Right renal cortex interstitium (tissue), 3 donors: ENCODE results near the gene SLC7A1. TPM values are rescaled to one million over a fixed set of nuclear protein-coding genes. Genes with fewer than 3 reads are reported as not detected.
"Not testable (repeated sequence)": the region's sequence is repeated elsewhere in the genome, so short reads cannot be mapped to it uniquely, and the experiment has no call there.

Experiments used
- DNase-seq, 3 donors: peaks; one replicate each; pipeline ENCODE4 v3.0.0-alpha.2; 2013; ENCODE audit warnings: low read depth in 3 of 3, low spot score in 2 of 3
- polyA plus RNA-seq, 3 donors: library from polyadenylated mRNA; unstranded; fragments of 120-200 nt; gene quantifications; one replicate each; pipeline ENCODE4 v1.2.1, GENCODE V29; 2013; ENCODE audit not compliant: insufficient read length in 3 of 3

The SLC7A1 gene
- 10 to 100 TPM; 15.3 to 16.8 (median 15.6) TPM for polyA plus RNA-seq

GRCh38 chr13:29595380-29596063, at the start of gene SLC7A1:
SLC7A1 (minus strand) TSS chr13:29595688; CDS start chr13:29536188, 59,500 bp downstream.
- DNase-seq: peak in 1 of 3 donors; percentile 63

DNA sequence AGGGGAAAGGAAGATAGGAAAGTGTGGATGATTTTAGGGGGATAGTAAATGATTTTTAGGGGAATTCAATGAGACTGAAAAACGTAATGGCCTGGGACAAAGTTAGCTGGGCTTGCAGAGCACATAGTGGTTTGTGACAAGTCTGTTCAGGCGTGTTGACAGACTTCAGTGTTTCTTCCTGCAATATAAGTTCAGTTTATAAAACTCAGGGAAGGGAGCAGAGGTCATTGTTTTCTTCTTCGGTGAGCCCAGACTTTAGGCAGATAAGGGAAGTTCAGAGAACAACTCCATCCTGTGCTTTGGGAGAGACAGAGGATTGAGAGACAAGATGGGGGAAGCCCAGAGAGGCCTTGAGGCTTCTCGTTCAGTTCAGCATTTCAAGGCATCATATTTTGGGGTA, 45.2 kb upstream of the SLC7A1 start:
- no peak for DNase-seq

DNA sequence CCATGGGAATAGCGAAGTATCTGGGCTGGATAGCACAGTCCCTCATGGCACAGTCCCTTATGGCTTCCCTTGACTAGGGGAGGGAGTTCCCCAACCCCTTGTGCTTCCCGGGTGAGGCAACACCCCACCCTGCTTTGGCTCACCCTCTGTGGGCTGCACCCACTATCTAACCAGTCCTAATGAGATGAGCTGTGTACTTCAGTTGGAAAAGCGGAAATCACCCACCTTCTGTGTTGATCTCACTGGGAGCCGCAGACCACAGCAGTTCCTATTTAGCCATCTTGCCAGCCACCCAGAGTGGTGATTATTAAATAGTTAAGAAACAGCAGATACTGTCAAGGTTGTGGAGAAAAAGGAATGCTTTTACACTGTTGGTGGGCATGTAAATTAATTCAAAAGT, 41.3 kb upstream of the SLC7A1 start:
- not testable (repeated sequence) for DNase-seq

DNA sequence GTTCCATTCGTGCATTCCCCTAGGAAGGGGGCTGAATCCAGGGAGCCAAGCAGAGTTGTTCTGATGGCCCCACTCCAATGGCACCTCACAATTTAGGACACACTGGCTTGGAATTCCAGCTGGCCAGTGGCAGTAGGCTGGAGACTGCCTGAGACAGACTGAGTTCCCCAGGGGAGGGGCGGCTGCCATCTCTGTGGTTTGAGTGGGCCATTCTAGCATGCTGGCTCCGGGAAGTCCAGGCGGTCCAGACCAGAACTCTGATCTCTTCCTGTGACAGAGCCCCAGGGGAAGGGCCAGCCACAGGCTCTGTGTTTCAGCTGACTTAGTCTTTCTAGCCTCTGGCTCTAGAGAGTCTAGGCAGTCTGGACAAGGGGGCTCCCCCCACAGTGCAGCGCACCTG, 29.5 kb upstream of the SLC7A1 start:
- no peak for DNase-seq

GRCh38 chr13:29621841-29622240, 26.4 kb upstream of the SLC7A1 start:
- no peak for DNase-seq

DNA sequence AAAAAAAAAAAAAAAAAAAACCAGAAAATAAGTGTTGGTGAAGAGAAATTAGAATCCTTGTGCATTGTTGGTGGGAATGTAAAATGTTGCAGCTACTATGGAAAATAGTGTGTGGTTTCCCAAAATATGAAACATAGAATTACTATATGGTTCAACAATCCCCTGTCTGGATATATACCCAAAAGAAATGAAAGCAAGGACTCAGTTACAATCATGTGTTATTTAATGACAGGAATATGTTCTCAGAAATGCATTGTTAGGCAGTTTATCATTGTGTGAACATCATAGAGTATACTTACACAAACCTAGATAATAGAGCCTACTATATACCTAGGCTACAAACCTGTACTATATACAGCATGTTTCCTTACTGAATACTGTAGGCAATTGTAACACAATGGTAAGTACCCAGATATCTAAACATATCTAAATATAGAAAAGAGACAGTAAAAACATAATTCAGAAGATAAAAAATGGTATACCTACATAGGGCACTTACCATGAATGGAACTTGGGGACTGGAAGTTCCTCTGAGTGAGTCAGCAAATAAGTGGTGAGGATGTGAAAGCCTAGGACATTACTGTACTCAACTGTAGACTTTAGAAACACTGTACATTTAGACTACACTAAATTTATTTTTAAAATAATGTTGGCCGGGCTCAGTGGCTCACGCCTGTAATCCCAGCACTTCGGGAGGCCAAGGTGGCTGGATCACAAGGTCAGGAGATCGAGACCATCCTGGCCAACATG, 25.7 kb upstream of the SLC7A1 start:
- DNase-seq: no peak

DNA sequence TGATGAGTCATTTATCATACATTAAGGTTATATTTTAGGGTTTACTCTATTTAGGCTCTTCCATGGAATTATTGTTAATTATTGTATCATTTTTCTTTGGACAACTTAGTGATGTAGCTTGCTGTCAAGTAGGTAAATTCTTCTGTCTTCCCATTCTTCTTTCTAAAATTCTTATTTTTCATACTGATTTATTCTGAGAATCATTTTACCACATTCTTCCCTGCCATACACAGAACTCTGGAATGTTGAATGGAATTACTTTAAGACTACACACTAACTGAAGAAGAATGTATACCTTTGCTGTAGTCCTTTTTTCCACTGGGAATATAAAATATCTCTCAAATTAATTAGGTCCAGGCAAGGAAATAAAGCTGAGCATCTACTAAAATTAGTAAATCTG, 24.5 kb upstream of the SLC7A1 start:
- no peak for DNase-seq

- DNase-seq: no peak
Observed at GRCh38 chr13:29613101-29613500, 17.6 kb upstream of the SLC7A1 start.

DNA sequence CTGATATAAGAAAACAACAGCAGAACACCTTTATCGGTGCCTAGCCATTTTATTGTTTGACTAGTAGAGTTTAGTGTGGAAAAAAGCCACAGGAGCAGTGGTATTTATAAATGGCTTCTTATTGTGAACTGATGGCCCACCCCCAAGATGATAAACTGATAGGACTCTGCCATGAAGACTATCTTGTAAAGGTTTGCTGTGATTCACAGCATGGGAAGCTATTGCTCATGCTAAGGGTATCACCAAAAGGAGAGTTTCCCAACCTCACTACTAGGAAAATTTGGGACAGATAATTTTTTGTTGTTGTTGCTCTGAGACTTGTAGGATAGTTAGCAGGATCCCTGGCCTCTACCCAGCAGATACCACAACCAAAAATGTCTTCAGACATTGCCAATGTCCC, 12.0 kb upstream of the SLC7A1 start:
- DNase-seq: no peak

DNA sequence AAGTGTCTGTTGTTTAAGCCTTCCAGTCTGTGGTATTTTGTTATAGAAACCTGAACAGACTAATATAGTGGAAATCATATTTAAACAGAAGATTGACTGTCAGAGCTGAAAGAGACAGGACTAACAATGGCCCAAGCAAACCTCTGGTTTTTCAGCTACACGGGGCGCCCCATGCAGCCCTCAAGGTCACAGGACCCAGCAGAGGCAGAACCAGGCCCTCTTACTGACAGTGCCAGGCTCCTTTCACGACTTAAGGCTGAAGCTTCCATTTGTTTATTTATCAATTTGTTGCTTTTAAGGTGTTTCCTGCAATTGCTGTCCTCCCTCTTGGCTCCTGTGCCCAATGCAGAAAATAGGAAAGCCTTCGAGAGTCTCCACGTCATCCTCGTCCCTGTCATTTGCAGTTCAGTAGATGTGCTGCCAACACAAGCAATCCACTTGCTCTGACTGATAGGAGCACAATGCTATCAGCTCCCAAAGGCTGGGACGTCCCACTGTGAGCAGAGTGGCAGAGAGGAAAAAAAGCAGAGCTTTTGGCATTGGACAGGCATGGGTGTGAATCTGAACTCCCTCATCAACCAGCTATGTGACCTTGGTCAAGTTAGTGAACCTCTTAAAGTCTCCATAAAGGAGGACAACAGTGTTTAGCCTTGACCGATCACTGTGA, 10.5 kb upstream of the SLC7A1 start:
- no peak for DNase-seq

GRCh38 chr13:29598321-29598720, 2.8 kb upstream of the SLC7A1 start:
- no peak for DNase-seq

GRCh38 chr13:29597706-29598105, 2.2 kb upstream of the SLC7A1 start:
- no peak for DNase-seq

- DNase-seq: no peak
Observed at GRCh38 chr13:29597246-29597645, 1.8 kb upstream of the SLC7A1 start.

DNA sequence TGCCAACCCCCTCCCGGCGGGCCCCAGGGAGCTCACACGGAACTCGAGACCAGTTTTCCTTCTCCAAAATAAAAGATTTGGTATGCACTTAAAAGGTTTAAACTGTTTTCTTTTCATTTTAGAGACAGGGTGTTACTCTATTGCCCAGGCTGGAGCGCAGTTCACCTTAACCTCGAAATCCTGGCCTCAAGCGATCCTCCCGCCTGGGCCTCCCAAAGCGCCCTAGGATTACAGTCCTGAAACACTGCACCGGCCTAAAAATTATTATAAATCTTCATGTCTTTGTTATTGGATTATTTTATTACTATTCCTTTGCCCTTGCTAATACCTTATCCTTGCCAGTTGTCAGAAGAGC, 553 bp upstream of the SLC7A1 start:
- no peak for DNase-seq

DNA sequence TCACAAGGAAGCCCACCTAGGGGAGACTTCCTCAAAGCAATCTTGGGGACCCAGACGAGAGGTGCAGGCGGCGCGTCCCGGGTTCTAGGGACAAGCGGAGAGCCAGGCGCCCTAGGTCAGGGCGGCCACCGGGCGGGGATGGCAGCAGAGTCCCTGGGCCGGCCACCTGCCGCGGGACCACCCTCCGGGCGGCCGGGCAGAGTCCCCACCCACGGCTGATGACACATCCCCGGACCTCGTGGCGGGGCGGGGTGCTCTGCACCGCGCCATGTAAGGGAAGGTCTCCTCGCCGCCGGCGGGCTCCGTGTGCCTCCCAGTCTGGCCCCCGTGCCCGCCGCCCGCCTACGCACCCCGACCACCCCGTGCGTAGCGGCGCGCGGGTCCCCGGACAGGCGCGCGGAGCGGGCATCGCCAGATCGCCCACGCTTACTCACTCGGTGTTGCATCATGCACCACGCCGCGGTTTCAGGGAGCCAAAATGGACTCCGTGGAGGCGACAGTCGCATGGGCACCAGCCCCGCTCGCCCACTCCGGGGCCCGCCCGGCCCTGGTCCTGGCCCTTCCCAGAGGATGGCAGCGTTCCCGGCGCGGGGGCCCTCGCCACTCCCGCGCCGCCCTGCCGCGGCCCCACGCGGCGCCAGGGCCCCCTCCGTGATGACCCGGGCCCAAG, 643 bp downstream of the SLC7A1 start:
- DNase-seq: no peak

GRCh38 chr13:29594303-29594709, 1.2 kb downstream of the SLC7A1 start:
- no peak for DNase-seq

- no peak for DNase-seq
Observed at GRCh38 chr13:29593605-29594297, 1.7 kb downstream of the SLC7A1 start.

DNA sequence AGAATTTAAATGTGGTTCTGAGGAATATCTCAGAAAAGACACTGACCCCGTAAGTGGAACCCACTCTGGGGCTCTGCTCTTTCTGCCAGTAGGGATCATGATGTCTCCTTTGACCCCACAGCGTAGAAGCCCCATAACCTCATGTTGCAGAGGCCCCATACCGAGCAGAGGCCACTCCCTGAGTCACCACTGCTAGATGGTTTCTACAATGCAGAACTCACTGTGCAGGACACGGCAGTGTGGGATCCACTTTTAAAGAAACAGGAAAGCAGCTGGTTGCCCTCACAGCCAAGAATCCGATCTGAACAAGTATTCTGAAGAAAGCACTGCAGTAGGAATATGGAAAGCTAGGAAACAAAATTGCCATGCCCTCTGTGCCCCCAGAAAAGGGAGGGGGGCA, 4.2 kb downstream of the SLC7A1 start:
- DNase-seq: no peak

GRCh38 chr13:29589967-29590366, 5.5 kb downstream of the SLC7A1 start:
- DNase-seq: no peak

DNA sequence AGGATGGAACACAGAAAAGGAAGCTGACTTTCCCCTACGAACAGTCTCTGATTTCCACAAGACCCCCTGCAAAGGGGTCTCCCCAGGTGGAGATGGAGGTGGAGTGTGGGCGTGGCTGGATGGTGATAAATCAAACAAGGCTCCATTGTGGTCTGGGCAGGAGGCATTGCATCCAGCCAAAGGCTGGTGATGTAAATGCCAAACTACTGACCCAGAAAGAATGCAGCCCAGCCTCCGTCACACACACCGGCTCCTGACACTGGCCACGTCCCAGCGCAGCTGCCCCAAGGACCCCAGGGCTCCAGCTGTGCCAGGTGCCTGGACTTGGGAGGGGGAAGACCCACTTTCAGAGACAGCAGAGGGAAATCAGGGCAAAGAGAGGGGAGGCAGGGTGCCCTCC, 6.3 kb downstream of the SLC7A1 start:
- DNase-seq: no peak

DNA sequence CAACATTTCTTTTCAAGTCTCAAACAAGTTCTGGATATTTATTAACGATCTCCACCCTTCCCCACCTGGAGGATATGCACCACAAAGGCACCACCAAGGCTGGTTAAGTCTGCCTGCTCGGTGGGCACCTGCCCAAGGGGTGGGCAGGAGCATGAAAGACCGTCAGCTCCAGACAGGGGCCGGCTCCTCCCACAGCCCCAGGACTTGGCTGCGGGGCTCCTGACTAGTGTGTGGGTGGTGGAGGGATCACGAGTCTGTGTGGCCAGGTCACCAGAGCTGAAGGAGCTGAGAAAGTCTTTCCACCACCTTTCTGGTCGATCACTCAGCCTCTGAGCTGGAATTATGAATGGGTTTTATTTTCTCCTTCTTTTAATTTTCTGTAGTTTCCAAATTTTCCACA, 7.8 kb downstream of the SLC7A1 start:
- DNase-seq: no peak
